Measurements from ENCODE around the gene BIN1.

The BIN1 gene

GRCh38 chr2:127045792-127046501, 61.0 kb downstream of the BIN1 start:
- ChIA-PET POLR2A (ENCODE audit: low non-redundant PET) (no interaction called here), CTCF (no interaction called here)
- H3K27ac ChIP-seq: no peak overlapping the region
- TF ChIP-seq CTCF (conservative IDR thresholded peaks at IDR 0.05; ENCODE audit: low read depth): no peak
- no peak for DNase-seq (ENCODE audit: low spot score)

GRCh38 chr2:127044977-127045661, 61.8 kb downstream of the BIN1 start:
- no peak for DNase-seq (ENCODE audit: low spot score)
- no peak for TF ChIP-seq CTCF (conservative IDR thresholded peaks at IDR 0.05; ENCODE audit: low read depth)
- POLR2A ChIA-PET (ENCODE audit: low non-redundant PET): no interaction called here
- no peak overlapping the region for H3K27ac ChIP-seq
- CTCF ChIA-PET: interaction anchor here (0.6 kb wide), 1 partner anchor 9 kb away, joined by 3 read pairs; no protein-coding TSS in a partner anchor

- no peak overlapping the region for H3K27ac ChIP-seq
- TF ChIP-seq CTCF (conservative IDR thresholded peaks at IDR 0.05; ENCODE audit: low read depth): no peak
- POLR2A ChIA-PET (ENCODE audit: low non-redundant PET): no interaction called here
- no peak for DNase-seq (ENCODE audit: low spot score)
- CTCF ChIA-PET: interaction anchor here (0.6 kb wide), 2 partner anchors 9 to 34 kb away, joined by 3 read pairs; no protein-coding TSS in a partner anchor
Observed at GRCh38 chr2:127044165-127044718, 62.7 kb downstream of the BIN1 start.

GRCh38 chr2:127043367-127044164, 63.4 kb downstream of the BIN1 start:
- H3K27ac ChIP-seq: no peak overlapping the region
- POLR2A ChIA-PET (ENCODE audit: low non-redundant PET): no interaction called here
- DNase-seq (ENCODE audit: low spot score): no peak
- CTCF ChIA-PET: no interaction called here
- no peak for TF ChIP-seq CTCF (conservative IDR thresholded peaks at IDR 0.05; ENCODE audit: low read depth)

GRCh38 chr2:127041259-127041970, 65.5 kb downstream of the BIN1 start:
- POLR2A ChIA-PET (ENCODE audit: low non-redundant PET): no interaction called here
- CTCF ChIA-PET: interaction anchor here (0.6 to 1.1 kb wide), 3 partner anchors 9 to 744 kb away, joined by 3 to 4 read pairs (median 4); no protein-coding TSS in a partner anchor
- DNase-seq (ENCODE audit: low spot score): no peak
- no peak overlapping the region for H3K27ac ChIP-seq
- TF ChIP-seq CTCF (conservative IDR thresholded peaks at IDR 0.05; ENCODE audit: low read depth): no peak
